ENCODE results near the gene TSEN34.
"Not testable (repeated sequence)": the region's sequence is repeated elsewhere in the genome, so short reads cannot be mapped to it uniquely, and the experiment has no call there.

The TSEN34 gene

DNA sequence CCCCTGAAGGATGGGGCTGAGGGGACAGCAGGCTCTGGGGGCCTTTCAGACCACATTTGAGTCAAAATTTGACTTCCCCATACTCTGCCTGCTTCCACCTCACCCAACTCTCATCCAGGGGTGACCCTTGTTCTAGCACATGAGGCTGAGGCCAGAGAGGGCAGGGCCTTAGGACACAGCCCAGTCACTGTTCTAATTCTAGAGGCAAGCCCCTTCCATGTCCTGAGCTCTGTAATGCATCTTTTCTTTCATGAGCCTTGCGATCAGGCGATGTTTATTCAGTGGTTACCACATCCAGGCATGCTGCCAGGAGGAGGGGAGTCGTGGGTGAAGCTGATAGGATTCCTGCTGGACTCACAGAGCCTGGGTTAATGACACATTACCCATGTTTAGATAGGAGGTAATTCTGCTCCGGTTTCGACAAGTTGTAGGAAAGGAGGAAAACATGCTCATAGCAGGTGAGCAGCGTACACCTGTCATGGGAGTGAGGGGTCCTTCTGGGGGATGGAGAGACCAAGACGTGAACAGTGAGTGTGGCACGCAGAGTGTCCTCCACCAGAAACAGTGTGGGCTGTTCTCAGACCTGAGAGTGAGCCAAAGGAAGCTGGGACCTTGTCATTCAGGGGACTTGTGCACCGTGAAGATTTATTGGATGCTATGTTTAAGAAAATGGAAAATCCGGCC is 18.8 kb downstream of the TSEN34 start:
- DNase-seq: no peak

DNA sequence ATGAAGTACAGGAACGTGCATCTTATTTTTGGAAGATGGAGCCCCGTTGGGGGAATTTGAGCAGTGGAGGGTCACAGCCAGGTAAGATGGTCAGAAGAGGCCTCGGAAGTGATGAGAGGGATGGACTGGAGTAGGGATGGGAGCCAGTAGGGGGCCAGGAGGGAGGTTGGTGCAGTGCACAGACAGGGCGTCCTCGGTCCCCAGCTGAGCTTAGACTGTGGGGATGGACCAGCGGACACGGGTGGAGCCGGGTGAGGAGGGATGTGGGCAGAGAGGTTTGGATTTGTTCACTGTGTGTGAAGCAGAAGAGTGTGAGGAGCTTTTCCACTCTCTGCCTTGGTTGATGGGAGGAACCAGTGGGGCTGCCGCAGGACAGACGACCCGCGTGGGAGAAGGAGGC is 20.1 kb downstream of the TSEN34 start:
- no peak for DNase-seq

DNA sequence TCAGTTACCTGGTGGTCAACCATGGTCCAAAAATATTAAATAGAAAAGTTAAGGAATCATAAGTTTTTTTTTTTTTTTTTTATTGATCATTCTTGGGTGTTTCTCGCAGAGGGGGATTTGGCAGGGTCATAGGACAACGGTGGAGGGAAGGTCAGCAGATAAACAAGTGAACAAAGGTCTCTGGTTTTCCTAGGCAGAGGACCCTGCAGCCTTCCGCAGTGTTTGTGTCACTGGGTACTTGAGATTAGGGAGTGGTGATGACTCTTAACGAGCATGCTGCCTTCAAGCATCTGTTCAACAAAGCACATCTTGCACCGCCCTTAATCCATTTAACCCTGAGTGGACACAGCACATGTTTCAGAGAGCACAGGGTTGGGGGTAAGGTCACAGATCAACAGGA is 23.1 kb downstream of the TSEN34 start:
- not testable (repeated sequence) for DNase-seq

DNA sequence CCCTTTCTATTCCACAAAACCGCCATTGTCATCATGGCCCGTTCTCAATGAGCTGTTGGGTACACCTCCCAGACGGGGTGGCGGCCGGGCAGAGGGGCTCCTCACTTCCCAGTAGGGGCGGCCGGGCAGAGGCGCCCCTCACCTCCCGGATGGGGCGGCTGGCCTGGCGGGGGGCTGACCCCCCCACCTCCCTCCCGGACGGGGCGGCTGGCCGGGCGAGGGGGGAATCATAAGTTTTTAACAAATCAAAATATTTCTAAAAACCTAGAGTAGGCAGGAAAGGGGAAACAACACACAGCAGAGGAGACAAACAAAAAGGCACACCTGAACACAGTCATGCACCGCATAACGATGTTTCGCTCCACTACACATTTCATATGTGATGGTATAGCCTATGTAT is 23.6 kb downstream of the TSEN34 start:
- DNase-seq: not testable (repeated sequence)

DNA sequence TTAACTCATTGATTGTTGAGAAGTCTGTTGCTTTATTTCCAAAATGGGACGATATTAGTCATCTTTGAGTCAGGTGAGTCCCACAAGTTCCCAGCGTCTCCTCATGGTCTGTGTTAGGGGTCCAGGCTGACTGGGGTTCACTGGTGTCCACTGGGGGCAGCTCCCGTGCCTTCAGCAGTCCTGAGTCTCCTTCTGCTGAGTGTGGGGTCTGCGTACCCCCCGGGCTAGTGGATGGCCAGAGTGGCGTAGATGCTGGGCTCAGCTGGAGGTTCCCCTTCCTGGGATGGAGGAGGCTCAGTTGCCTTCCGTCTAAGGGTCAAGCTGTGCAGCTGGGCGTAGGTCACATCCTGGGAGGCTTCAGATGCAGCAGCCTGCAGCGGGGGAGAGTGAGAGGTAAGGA is 25.8 kb downstream of the TSEN34 start:
- no peak for DNase-seq

DNA sequence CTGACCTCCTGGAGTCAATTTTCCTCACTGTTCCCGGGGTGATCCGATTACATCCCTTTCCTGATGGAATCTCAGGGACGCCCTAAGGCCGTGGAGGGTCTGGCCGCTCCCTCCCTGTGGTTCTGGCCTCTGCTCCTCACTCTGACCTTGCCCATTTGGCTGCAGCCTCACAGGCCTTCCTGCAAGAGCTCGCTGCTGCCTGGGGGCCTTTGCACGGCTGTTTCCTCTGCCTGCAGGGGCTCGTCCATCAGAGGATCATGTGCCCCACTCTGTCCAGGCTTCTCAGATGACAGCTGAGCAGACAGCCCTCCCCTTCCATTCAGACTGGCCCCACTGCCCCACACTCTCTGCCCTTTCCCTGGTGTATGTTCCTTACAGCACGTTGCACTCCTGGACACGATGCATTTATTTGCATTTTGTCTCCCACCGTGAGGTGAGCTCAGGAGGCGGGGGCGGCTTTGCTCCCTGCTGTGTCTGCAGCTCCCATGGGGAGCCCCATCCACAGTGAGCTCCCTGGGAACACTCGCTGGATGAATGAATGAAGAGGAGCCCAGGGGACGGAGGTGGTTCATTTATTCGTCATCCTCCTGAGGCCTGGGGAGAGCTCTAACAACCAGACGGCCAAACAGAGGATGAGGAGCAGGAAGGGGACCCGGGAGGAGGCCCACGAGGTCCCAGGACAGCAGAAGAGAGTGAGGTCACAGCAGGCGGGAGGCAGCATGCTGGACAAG is 26.6 kb downstream of the TSEN34 start:
- not testable (repeated sequence) for DNase-seq

DNA sequence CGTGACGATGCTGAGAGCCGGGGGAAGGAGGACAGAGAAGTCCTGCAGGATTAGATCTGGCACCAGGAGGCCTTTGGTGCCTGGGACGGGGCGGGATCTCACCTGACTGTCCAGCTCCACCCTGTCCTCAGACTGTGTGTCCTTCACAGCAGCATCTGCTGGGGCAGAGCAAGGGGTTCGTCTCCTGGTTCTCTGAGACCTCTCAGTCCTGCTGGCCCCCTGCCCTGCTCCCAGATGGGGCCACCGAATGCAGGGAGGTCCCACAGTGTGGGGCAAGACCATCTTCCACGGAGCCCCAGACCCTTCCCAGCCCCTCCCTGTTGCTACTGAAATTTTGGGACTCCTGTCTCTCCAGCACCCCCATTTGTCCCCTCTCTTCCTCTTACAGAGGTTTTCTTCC is 27.2 kb downstream of the TSEN34 start:
- DNase-seq: no peak

DNA sequence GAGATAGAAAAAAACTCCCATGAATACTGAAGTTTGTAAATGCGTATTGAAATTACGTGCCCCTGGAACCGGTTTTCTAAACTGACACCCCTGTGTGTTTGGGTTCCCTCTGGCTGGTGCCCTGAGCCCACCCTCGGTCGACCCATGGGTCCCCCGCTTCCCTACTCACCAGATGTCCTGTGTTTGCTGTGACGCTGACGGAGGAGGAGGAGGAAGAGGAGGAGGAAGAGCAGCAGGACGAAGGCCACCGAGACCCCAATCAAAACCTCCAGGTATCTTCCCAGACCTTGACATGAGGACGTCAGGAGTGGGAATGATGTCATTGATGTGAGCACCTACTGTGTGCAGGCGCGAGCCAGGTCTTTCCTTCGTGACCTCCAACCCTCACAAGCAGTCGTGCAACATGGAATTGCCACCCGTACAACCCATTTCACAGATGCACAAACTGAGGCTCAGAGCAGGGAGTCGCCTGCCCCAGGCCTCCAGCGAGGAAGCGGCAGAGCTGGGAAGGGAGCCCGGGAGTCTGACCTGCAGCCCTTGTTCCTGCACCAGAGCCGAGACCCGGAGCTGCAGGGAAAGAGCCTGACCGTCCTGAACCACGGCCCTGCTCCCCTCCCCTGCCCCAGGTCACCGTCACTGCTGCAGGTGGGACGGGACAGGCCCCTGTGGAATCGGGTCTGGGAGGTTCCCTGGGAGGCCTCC is 28.0 kb downstream of the TSEN34 start:
- DNase-seq: no peak

DNA sequence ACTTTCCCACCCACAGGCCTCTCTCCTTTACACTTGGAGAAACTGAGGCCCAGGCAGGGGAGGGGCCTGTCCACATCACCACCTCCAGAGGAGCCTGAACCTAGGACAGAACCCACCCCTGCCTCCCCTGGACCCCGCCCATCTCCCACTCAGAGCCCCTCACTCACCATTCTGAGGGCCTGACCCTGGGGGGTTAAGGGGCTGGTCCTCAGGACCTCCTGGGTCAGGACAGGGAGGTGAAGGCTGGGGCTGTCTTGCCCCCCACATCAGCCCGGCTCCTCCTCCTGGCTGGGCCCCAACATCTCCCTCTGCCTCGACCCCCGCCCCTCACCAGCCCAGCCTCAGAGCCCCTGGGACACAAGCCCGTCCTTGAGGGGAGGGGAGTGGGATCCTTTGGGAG is 28.6 kb downstream of the TSEN34 start:
- not testable (repeated sequence) for DNase-seq

DNA sequence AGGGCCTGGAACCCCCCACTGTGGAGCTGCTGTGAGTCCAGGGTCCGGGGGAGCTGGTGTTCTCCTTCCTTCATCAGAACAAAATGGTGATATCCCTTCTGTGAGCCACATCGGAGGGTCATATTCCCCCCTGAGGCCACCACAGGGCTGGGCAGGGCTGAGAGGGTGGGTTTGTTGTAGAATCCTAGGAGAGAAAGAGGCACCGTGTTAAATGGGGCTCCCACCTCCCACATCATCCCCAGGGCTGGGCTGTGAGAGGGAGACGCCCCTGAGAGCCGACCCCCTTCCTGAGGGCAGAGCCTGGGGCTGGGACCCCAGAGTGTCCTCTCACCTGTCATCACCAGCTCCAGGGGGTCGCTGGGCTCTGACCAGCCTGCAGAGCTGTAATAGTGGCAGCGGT is 30.8 kb downstream of the TSEN34 start:
- not testable (repeated sequence) for DNase-seq

DNA sequence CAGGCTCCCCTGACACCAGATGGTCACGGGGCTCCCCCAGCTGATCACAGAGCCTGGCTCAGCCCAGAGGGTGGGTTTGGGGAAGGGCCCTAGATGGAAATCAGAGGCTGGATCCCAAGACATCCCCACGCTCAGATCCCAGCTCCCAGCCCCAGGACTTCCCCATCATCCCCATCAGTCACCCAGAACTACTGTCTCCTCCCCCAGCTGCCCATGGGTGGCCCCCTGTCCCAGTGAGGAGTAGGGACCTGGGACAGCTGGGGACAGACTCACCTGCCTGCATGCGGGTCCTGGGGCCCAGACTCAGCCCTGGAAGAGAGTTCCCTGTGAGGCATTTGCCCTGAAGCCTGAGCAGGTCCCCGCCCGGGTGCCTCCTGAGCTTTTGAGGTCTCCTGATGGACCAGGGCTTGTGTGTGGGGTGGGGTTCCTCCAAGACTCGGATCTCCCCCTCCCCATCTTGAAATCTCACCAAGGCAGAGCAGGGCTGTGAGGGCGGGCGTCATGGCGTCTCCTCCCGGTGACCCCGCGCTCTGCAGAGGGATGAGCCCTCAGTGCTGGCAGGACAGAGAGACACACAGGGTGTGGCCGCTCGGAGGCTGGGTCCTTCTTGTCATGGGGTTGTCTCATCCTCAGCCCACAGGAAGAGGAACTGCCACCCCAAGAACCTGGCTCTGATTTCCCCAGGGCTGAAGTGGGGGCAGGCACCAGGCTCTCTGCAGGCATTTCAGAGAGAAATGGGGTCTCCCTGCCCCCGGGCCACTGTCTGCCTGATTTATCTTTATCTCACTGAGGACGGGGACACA is 31.6 kb downstream of the TSEN34 start, which contains the start of gene LILRB3:
Gene LILRB3, minus strand, starts transcription at position 534 of the 803 bp plus-strand sequence. Its CDS starts 31 bp downstream, at position 503.
- DNase-seq: not testable (repeated sequence)

DNA sequence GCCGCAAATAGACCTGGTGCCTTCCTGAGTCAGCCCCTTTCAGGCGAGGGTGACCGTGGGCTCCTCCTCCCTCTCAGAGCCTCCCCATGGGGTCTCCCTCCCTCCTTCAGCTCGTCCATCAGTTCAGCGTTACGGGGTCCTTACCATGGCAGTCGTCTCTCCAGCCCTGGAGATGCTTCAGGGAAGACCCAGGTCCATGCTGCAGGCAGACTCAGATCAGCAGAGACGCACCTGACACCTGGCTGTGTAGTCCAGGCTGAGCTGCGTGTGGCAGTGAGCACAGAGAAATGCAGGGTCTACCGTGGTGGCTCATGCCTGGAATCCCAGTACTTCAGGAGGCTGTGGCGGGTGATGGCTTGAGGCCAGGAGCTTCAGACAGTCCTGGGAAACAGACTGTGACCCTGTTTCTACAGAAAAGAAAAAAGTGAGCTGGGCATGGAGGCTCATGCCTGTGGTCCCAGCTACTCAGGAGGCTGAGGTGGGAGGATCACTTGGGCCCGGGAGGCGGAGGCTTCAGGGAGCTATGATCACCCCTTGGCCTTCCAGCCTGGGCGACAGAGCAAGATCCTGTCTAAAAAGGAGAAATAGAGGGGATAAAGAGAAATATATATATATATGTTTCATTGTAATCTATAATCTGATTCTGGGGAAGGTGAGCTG is 32.3 kb downstream of the TSEN34 start:
- not testable (repeated sequence) for DNase-seq

DNA sequence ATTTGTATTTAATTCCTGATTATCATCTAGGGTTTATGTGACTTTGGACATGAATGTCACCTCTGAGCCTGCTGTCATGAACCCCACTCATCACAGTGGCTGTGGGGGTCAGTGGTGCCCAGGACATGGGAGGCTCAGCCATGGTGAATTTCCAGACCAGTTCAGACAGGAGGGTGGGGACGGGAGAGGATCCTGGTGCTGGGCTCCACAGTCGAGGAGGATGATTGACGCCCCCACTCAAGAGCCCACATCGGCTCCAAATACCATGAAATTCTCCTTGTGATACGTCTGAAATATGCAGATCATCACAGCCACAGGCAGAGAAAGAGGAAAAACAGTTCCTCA is 32.8 kb downstream of the TSEN34 start:
- not testable (repeated sequence) for DNase-seq

DNA sequence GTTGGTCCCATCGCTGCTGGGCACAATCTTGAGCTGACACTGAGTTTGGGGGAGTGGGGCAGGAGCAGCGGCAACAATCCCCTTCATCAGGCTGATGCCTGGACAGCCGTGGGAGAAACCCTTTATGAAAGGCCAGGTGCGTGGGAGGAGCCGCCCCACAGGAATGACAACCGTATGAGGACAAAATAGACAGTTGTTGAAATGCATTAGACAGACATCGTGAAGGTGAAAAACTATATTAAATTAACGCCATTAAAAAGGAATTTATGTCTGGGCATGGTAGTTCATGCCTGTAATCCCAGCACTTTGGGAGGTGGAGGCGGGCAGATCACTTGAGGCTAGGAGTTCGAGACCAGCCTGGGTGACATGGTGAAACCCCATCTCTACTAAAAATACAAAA is 33.5 kb downstream of the TSEN34 start:
- DNase-seq: not testable (repeated sequence)

DNA sequence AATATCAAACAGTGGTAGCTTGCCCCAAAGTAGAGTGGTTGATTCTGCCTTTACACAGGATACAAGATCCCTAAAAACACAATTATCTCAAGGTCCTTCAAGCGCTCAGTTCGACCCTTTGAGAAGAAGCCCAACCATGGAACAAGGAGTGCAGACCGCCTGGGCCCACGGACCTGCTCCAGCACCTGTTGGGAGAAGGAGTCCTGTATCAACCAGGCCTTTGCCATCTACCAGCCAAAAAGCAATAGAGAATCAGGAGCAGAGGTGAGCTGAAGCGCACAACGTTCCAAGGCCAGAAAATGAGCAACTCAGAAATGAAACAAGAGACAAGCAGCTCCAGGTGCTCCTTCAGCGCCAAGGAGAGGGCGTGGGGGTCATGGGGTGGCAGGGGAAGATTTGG is 38.0 kb downstream of the TSEN34 start:
- DNase-seq: no peak

DNA sequence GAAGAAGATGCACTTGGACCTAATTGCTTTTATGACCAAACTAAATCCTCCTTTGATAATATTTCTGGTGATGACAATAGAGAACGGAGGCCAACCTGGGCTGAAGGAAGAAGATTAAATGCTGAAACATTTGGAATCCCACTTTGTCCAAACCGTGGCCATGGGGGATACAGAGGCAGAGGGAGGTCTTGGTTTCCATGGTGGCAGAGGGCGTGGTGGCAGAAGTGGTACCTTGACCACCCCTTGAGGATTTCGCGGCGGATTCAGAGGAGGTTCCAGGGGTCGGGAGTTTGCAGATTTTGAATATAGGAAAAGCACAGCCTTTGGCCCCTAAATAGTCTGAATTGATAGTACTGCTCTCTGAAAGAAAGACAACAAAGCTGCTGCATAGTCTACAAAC is 38.9 kb downstream of the TSEN34 start:
- DNase-seq: no peak

DNA sequence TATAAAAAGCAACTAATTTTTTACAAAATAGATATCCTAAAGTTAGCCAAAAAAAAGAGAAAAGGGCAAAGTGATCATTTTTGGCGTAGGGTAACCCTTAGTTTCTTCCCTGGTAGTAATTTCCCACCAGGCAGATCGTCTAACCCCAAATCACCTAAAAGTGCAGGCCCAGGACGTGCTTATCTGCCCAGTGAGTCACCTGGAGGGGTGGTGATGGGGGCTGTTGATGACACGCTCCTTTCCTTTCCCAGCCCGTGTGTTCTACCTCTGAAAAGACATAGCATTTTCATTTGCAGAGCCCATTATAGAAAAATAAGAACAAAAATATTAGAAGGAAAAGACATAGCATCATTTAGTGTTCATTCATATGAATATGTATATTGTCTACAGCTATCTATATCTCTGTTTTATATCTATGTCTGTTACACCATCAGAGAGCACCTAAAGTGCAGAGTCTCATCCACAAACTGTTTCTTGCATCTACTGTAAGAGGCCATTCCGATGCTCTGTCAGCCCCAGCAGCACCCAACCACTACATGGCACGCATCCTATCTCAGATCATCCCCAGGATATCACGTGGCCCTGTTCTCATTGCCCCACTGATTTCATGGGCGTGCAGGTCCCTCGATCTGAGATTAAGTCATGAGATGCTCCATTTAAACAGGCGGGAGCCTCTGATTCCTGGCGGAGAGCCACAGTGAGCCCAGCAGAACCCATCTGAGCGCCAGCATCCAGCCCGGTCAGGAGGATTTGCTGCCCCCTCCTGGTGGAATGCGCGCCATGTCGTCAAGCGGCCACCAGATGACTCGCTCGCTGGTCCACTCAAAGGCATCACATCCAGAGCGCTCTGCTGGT is 40.2 kb downstream of the TSEN34 start:
- DNase-seq: peak; percentile 70

DNA sequence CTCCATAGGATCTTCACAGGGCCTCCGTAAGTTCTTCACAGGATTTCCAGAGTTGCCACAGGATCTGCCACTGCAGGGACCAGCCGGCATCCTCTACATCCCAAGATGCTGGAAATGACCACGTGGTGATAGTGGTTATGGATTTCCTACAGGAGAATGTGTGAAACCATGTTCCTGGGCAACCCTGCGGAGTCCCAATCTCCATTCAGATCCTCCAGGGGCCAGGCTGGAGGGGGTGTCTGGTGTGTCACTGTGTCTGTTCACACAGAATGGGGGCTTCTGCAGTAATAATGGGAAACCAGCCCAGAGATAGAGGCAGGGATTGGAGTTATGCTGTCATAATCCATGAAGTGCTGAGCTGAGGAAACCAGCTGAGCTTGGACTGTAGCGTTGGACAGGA is 42.8 kb downstream of the TSEN34 start:
- DNase-seq: no peak

DNA sequence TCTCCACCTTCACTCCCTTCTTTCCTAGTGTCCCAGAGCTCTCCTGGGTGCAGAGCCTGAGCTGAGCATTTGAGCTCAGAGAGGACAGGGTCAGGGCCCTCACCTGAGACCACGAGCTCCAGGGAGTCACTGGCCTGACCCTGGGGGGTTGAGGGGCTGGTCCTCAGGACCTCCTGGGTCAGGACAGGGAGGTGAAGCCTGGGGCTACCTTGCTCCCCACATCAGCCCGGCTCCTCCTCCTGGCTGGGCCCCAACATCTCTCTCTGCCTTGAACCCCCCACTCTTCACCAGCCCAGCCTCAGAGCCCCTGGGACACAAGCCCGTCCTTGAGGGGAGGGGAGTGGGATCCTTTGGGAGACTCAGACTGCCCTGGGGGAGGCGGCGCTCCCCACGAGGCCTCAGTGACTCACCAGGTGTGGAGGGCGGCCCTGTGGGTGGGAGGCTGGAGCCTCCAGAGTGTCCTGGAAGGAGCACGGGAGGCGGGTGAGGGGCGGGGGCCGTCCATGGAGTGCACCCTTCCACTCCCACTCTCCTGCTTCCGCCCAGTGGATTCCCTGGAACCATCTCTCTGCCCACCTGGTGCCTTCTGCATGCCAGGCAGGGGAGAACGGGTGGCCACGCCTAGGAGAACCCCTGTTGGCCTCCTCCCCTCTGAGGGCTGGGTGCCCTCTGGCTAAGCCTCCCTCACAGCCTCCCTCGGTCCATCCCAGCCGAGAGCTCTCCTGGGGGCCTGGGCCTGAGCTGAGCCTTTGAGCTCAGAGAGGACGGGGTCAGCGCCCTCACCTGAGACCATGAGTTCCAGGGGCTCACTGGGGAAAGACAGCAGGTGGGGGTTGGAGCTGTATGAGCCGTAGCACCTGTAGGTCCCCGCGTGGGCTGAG is 48.6 kb downstream of the TSEN34 start:
- DNase-seq: not testable (repeated sequence)
